Measurements from ENCODE around the gene YTHDF1. TPM values are rescaled to one million over a fixed set of nuclear protein-coding genes. Genes with fewer than 3 reads are reported as not detected.
A peak's percentile ranks its signal among the peaks of the same experiment; 100 is the strongest.

The YTHDF1 gene
- polyA plus RNA-seq, 2 of the 4 experiments (the other 2 are of a cell fraction), result 31.8 to 37.9 TPM

DNA sequence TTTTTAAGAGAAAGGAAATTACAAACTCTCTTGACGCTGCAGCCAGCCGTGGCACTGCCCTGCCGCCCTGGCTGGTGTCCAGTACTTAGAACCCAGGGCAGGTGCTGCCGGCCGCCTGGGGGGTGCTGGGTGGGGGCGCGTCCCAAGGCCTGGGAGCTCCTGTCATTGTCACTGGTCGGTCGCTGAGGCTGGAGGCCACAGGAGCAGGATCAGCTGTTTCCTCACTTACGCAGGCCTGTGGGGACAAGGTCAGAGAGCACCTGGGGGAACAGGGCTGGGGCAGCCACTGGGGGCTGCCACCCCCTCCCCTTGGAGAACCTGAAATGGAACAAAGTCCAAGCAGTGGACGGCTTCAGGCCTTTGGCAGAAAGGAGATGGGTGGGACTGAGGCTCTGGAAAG lies 25.3 kb upstream of the YTHDF1 start:
- 52% methylated on average over 4 of the region's 11 CpGs for WGBS (ENCODE audit: missing lambda C conversion rate)
- CTCF ChIA-PET, result interaction anchor here (1.4 to 11.7 kb wide), 2 partner anchors 8 to 17 kb away, joined by 3 to 131 read pairs; no protein-coding TSS in a partner anchor
- no peak overlapping the region for H3K4me2 ChIP-seq
- H3K9me3 ChIP-seq, result no peaks in the 10 kb centered on the region
- FAIRE-seq (no peak), DNase-seq (ENCODE audit: low read depth in 1 of 2, low spot score in 1 of 2) (no peak), ATAC-seq (no peak)
- H3K27ac ChIP-seq, result peak overlapping the region; percentile 41 to 99; a peak in 5 of 6 replicates
- H3K4me1 ChIP-seq, result peaks cover 45% of the 10 kb centered on the region
- no peak overlapping the region for H3K4me3 ChIP-seq
- POLR2A ChIA-PET, result no interaction called here
- TF ChIP-seq EP300 (IDR thresholded peaks at IDR 0.05) (no peak), EHF (CRISPR knock-in tag; IDR thresholded peaks at IDR 0.05) (no peak), CEBPB (IDR thresholded peaks at IDR 0.05) (no peak), ZFP36 (IDR thresholded peaks at IDR 0.05; ENCODE audit: borderline replicate concordance, partially characterized antibody) (no peak), JUNB (IDR thresholded peaks at IDR 0.05) (no peak), SREBF2 (IDR thresholded peaks at IDR 0.05) (no peak), ZNF302 (CRISPR knock-in tag; IDR thresholded peaks at IDR 0.05) (no peak), ZC3H11A (IDR thresholded peaks at IDR 0.05) (no peak), RAD21 (conservative IDR thresholded peaks at IDR 0.05 in 1 of 2, IDR thresholded peaks at IDR 0.05 in 1 of 2) (no peak), BHLHE40 (IDR thresholded peaks at IDR 0.05; ENCODE audit: low read depth, low read length) (no peak)
- TF ChIP-seq, protein P1, sequence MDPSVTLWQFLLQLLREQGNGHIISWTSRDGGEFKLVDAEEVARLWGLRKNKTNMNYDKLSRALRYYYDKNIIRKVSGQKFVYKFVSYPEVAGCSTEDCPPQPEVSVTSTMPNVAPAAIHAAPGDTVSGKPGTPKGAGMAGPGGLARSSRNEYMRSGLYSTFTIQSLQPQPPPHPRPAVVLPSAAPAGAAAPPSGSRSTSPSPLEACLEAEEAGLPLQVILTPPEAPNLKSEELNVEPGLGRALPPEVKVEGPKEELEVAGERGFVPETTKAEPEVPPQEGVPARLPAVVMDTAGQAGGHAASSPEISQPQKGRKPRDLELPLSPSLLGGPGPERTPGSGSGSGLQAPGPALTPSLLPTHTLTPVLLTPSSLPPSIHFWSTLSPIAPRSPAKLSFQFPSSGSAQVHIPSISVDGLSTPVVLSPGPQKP (IDR thresholded peaks at IDR 0.05; ENCODE audit: low read depth, low read length), result no peak
- TF ChIP-seq, protein P2, sequence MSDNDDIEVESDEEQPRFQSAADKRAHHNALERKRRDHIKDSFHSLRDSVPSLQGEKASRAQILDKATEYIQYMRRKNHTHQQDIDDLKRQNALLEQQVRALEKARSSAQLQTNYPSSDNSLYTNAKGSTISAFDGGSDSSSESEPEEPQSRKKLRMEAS (IDR thresholded peaks at IDR 0.05), result no peak

DNA sequence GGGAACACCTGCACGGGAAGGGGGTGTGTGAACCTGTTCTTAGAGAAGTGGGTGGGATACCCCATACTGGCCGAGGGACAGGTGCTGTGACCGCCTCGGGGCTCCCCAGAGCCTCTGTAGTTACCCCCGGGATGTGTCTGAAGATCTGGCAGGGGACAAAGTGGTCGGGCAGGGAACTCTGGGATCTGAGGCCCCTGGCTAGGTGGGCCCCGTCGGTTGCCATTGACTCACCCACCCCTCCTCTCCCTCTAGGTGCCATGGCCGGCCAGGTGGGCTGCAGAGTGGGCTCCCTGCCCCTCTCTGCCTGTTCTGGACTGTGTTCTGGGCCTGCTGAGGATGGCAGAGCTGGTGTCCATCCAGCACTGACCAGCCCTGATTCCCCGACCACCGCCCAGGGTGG lies 24.1 kb upstream of the YTHDF1 start:
- peak overlapping the region; percentile 17 to 99; a peak in 4 of 6 replicates for H3K27ac ChIP-seq

DNA sequence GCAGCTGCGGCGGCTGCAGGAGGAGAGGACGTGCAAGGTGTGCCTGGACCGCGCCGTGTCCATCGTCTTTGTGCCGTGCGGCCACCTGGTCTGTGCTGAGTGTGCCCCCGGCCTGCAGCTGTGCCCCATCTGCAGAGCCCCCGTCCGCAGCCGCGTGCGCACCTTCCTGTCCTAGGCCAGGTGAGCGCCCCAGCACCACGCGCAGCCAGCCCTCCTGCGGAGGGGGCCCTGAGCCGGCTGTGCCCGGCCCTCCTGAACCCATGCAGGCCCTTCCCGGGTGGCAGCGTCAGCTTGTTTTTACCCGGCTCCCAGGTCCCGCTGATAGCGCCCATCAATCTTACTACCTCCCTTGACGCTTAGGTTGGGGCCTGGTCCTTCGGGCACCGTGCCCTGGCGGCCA lies 23.5 kb upstream of the YTHDF1 start:
- peak overlapping the region in 1 of 2 experiments; percentile 99; a peak in 4 of 6 replicates for H3K27ac ChIP-seq
- H3K4me1 ChIP-seq, result peaks cover 64% of the 10 kb centered on the region
- no peak for ATAC-seq
- no peak for FAIRE-seq
- H3K9me3 ChIP-seq, result no peaks in the 10 kb centered on the region
- CTCF ChIA-PET, result interaction anchor here (1.5 to 11.7 kb wide), 3 partner anchors 14 to 56 kb away, joined by 3 to 131 read pairs (median 60); partner anchors contain the start of gene NKAIN4
- DNase-seq (ENCODE audit: low read depth in 1 of 2, low spot score in 1 of 2), result no peak
- H3K4me3 ChIP-seq, result no peak overlapping the region
- WGBS (ENCODE audit: missing lambda C conversion rate), result 97% methylated on average over 25 of the region's 30 CpGs
- no peak overlapping the region for H3K4me2 ChIP-seq
- POLR2A ChIA-PET, result no interaction called here
- TF ChIP-seq NPAS2 (CRISPR knock-in tag; IDR thresholded peaks at IDR 0.05; ENCODE audit: borderline replicate concordance) (no peak), FOSL2 (IDR thresholded peaks at IDR 0.05) (no peak), FOSL2 (CRISPR knock-in tag; IDR thresholded peaks at IDR 0.05) (no peak), RFX5 (IDR thresholded peaks at IDR 0.05) (no peak), JUNB (IDR thresholded peaks at IDR 0.05) (no peak), CEBPB (IDR thresholded peaks at IDR 0.05) (no peak), POLR2AphosphoS2 (conservative IDR thresholded peaks at IDR 0.05; ENCODE audit: low read length) (no peak), MAZ (IDR thresholded peaks at IDR 0.05; ENCODE audit: borderline replicate concordance, low read depth, low read length) (no peak), MYC (IDR thresholded peaks at IDR 0.05; ENCODE audit: borderline replicate concordance, low read length) (no peak), ZFP36 (IDR thresholded peaks at IDR 0.05; ENCODE audit: borderline replicate concordance, partially characterized antibody) (no peak), JUN (IDR thresholded peaks at IDR 0.05) (no peak), FOXS1 (CRISPR knock-in tag; IDR thresholded peaks at IDR 0.05) (no peak)
- TF ChIP-seq, protein P3, sequence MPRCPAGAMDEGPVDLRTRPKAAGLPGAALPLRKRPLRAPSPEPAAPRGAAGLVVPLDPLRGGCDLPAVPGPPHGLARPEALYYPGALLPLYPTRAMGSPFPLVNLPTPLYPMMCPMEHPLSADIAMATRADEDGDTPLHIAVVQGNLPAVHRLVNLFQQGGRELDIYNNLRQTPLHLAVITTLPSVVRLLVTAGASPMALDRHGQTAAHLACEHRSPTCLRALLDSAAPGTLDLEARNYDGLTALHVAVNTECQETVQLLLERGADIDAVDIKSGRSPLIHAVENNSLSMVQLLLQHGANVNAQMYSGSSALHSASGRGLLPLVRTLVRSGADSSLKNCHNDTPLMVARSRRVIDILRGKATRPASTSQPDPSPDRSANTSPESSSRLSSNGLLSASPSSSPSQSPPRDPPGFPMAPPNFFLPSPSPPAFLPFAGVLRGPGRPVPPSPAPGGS (IDR thresholded peaks at IDR 0.05), result no peak

More for the DNA sequence above, 24.1 kb upstream of the YTHDF1 start:
- TF ChIP-seq CBX2 (IDR thresholded peaks at IDR 0.05; ENCODE audit: borderline replicate concordance, low read depth), result no peak
- TF ChIP-seq CEBPB (IDR thresholded peaks at IDR 0.05), result no peak
- TF ChIP-seq RFX5 (IDR thresholded peaks at IDR 0.05), result no peak
- no peak for TF ChIP-seq FOSB (CRISPR knock-in tag; IDR thresholded peaks at IDR 0.05)
- no peak for TF ChIP-seq NFE2L2 (conservative IDR thresholded peaks at IDR 0.05; ENCODE audit: low read length)
- TF ChIP-seq KDM5A (IDR thresholded peaks at IDR 0.05), result no peak
- TF ChIP-seq POLR2A (IDR thresholded peaks at IDR 0.05; ENCODE audit: low read length), result no peak
- TF ChIP-seq, protein P4, sequence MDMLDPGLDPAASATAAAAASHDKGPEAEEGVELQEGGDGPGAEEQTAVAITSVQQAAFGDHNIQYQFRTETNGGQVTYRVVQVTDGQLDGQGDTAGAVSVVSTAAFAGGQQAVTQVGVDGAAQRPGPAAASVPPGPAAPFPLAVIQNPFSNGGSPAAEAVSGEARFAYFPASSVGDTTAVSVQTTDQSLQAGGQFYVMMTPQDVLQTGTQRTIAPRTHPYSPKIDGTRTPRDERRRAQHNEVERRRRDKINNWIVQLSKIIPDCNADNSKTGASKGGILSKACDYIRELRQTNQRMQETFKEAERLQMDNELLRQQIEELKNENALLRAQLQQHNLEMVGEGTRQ (IDR thresholded peaks at IDR 0.05), result no peak
- no peak for TF ChIP-seq TP53 (CRISPR knock-in tag; IDR thresholded peaks at IDR 0.05)
- no peak for TF ChIP-seq HOXB5 (CRISPR knock-in tag; IDR thresholded peaks at IDR 0.05)
- no peak for TF ChIP-seq HOXB13 (CRISPR knock-in tag; IDR thresholded peaks at IDR 0.05; ENCODE audit: low read depth)
- TF ChIP-seq, protein P5, sequence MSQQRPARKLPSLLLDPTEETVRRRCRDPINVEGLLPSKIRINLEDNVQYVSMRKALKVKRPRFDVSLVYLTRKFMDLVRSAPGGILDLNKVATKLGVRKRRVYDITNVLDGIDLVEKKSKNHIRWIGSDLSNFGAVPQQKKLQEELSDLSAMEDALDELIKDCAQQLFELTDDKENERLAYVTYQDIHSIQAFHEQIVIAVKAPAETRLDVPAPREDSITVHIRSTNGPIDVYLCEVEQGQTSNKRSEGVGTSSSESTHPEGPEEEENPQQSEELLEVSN (IDR thresholded peaks at IDR 0.05; ENCODE audit: borderline replicate concordance, low read depth), result no peak
- TF ChIP-seq NR3C1 (IDR thresholded peaks at IDR 0.05), result no peak
- TF ChIP-seq ZFP36 (IDR thresholded peaks at IDR 0.05; ENCODE audit: borderline replicate concordance, partially characterized antibody), result no peak
- TF ChIP-seq CHD4 (IDR thresholded peaks at IDR 0.05; ENCODE audit: borderline replicate concordance), result no peak
- TF ChIP-seq EHMT2 (IDR thresholded peaks at IDR 0.05; ENCODE audit: low read depth), result no peak
- no peak for TF ChIP-seq ESRRA (IDR thresholded peaks at IDR 0.05; ENCODE audit: borderline replicate concordance, low read length)
- ATAC-seq (no peak), FAIRE-seq (no peak), DNase-seq (ENCODE audit: low read depth in 1 of 2, low spot score in 1 of 2) (no peak)
- Histone ChIP-seq H3K9me3 (no peaks in the 10 kb centered on the region), H3K4me3 (no peak overlapping the region), H3K4me2 (no peak overlapping the region), H3K4me1 (peaks cover 58% of the 10 kb centered on the region)
- CTCF ChIA-PET, result interaction anchor here (1.4 to 11.7 kb wide), 4 partner anchors 9 to 57 kb away, joined by 3 to 131 read pairs (median 32); partner anchors contain the start of gene NKAIN4
- 87% methylated on average over 10 of the region's 11 CpGs for WGBS (ENCODE audit: missing lambda C conversion rate)
- POLR2A ChIA-PET, result no interaction called here
